Caco-2 (cell line): Measurements from ENCODE around the gene RIF1. TPM values are rescaled to one million over a fixed set of nuclear protein-coding genes. Genes with fewer than 3 reads are reported as not detected.

Experiments
- BruUV-seq: library from RNA; stranded (reverse); fragments of 400-500 nt; replicated peaks from 2 replicates; lab custom pipeline; 2021; lab: Mats Ljungman, UMichigan
- CTCF ChIA-PET: fragments of 300-600 bp; sonication (Branson Sonifier 250); formaldehyde crosslinking; loops from one replicate; lab custom pipeline; 2022; ENCODE audit warnings: antibody characterized with exemption; lab: Charles Lee
- POLR2A ChIA-PET: fragments of 300-600 bp; sonication (Branson Sonifier 250); formaldehyde crosslinking; loops from one replicate; lab custom pipeline; 2022; ENCODE audit warnings: antibody characterized with exemption; lab: Charles Lee
- DNase-seq, 2 experiments: peaks; one replicate each; pipeline versions ENCODE4 v3.0.0 to v3.0.0-alpha.2; 2020 to 2022
- H3K27me3 ChIP-seq: replicated peaks from 2 replicates; pipeline ENCODE4 v1.6.0; 2011; ENCODE audit warnings: low read length; ENCODE audit not compliant: control insufficient read depth, insufficient read depth
- H3K36me3 ChIP-seq: 2 replicates; pipeline ENCODE4 v1.5.1; 2011; ENCODE audit warnings: low read length; ENCODE audit not compliant: control insufficient read depth, insufficient read depth
- H3K4me1 ChIP-seq: fragments of 250-450 bp; sonication (Bioruptor Pico); 2 replicates; pipeline ENCODE4 v1.5.1; 2020; ENCODE audit warnings: mild to moderate bottlenecking
- H3K4me3 ChIP-seq: 2 replicates; pipeline ENCODE4 v1.5.1; 2011; ENCODE audit warnings: low read depth, mild to moderate bottlenecking, control low read depth, low read length
- H3K9me3 ChIP-seq: fragments of 250-450 bp; sonication (Bioruptor Pico); 2 replicates; pipeline ENCODE4 v1.5.1; 2020; ENCODE audit warnings: mild to moderate bottlenecking, moderate library complexity
- H3K27ac Mint-ChIP-seq: one replicate; pipeline ENCODE4 v1.8.0; 2022; ENCODE audit warnings: mixed read lengths; ENCODE audit not compliant: unreplicated experiment
- H3K27me3 Mint-ChIP-seq: one replicate; pipeline ENCODE4 v1.8.0; 2022; ENCODE audit warnings: mixed read lengths; ENCODE audit not compliant: insufficient read depth, unreplicated experiment
- H3K36me3 Mint-ChIP-seq: one replicate; pipeline ENCODE4 v1.8.0; 2022; ENCODE audit warnings: mild to moderate bottlenecking, mixed read lengths; ENCODE audit not compliant: insufficient read depth, unreplicated experiment
- H3K4me1 Mint-ChIP-seq: one replicate; pipeline ENCODE4 v1.8.0; 2022; ENCODE audit warnings: low read depth, mixed read lengths; ENCODE audit not compliant: unreplicated experiment
- H3K4me3 Mint-ChIP-seq: one replicate; pipeline ENCODE4 v1.8.0; 2022; ENCODE audit warnings: mild to moderate bottlenecking, moderate library complexity, mixed read lengths; ENCODE audit not compliant: unreplicated experiment
- H3K9me3 Mint-ChIP-seq: one replicate; pipeline ENCODE4 v1.8.0; 2022; ENCODE audit warnings: mixed read lengths; ENCODE audit not compliant: unreplicated experiment
- CTCF ChIP-seq, 2 experiments: fragments of 200-600 bp in 1 of 2; IDR thresholded peaks; 1 replicate in 1 of 2; 2 replicates in 1 of 2; pipeline versions ENCODE4 v1.5.1 to v1.8.0; 2011 to 2022; ENCODE audit warnings: antibody characterized with exemption in 1 of 2, control low read depth in 1 of 2, inconsistent platforms in 1 of 2, low read depth in 1 of 2, low read length in 1 of 2, mild to moderate bottlenecking in 1 of 2, moderate library complexity in 1 of 2; ENCODE audit not compliant: insufficient read depth in 1 of 2, severe bottlenecking in 1 of 2, unreplicated experiment in 1 of 2
- intact Hi-C: fragments of 100-400 bp; cut with micrococcal nuclease; formaldehyde crosslinking; loops from one replicate; pipeline ENCODE4 v1.10.0; 2022; ENCODE audit not compliant: unreplicated experiment
- total RNA-seq: library from RNA; stranded (reverse); gene quantifications from 2 replicates; pipeline ENCODE4 v1.2.3, GENCODE V29; 2022

RIF1 gene
- total RNA-seq, 1 experiment from 2014 or later: 63.9 TPM

GRCh38 chr2:151367571-151367970 lies 42.1 kb upstream of the RIF1 start:
- Histone ChIP-seq H3K4me1 (no peaks in the 10 kb centered on the region), H3K36me3 (no peaks in the 10 kb centered on the region), H3K27me3 (no peaks in the 10 kb centered on the region), H3K9me3 (peaks cover 7% of the 10 kb centered on the region), H3K4me3 (no peak overlapping the region)
- CTCF ChIA-PET: no interaction called here
- Mint-ChIP-seq H3K4me3 (no peak overlapping the region), H3K4me1 (no peaks in the 10 kb centered on the region), H3K27ac (no peak overlapping the region), H3K36me3 (no peaks in the 10 kb centered on the region), H3K9me3 (no peaks in the 10 kb centered on the region), H3K27me3 (no peaks in the 10 kb centered on the region)
- no TSS peak for BruUV-seq
- intact Hi-C loops: no loop called here
- no peak for DNase-seq
- POLR2A ChIA-PET: no interaction called here
- TF ChIP-seq CTCF (IDR thresholded peaks at IDR 0.05; ENCODE audit: insufficient read depth in 1 of 2, low read depth in 1 of 2, low read length in 1 of 2, severe bottlenecking in 1 of 2, unreplicated experiment in 1 of 2): no peak

DNA sequence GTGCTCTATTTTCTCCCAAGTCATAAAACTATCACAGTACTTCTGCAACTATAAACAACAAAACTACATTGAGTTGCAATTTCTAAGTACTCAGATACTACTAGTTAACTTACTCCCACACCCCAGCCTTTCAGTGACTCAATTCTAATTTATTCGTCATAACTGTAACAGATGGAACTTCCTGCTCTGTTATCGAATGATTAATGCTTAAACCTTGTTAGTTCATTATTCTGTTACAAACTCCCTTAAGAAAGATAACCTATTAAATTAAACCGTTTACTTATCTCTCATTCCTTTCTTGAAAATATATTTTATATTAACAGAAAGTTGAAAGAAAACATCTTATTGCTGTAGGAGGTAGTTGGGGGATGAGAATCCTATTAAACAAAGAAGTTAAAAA lies 35.3 kb upstream of the RIF1 start:
- intact Hi-C loops: no loop called here
- Histone ChIP-seq H3K4me3 (no peak overlapping the region), H3K27me3 (no peaks in the 10 kb centered on the region), H3K36me3 (no peaks in the 10 kb centered on the region), H3K9me3 (no peaks in the 10 kb centered on the region), H3K4me1 (no peaks in the 10 kb centered on the region)
- Mint-ChIP-seq H3K9me3 (no peaks in the 10 kb centered on the region), H3K27ac (no peak overlapping the region), H3K27me3 (peaks cover 3% of the 10 kb centered on the region), H3K4me1 (no peaks in the 10 kb centered on the region), H3K4me3 (no peak overlapping the region), H3K36me3 (no peaks in the 10 kb centered on the region)
- CTCF ChIA-PET: no interaction called here
- no peak for TF ChIP-seq CTCF (IDR thresholded peaks at IDR 0.05; ENCODE audit: insufficient read depth in 1 of 2, low read depth in 1 of 2, low read length in 1 of 2, severe bottlenecking in 1 of 2, unreplicated experiment in 1 of 2)
- DNase-seq: no peak
- BruUV-seq: no TSS peak
- POLR2A ChIA-PET: no interaction called here

DNA sequence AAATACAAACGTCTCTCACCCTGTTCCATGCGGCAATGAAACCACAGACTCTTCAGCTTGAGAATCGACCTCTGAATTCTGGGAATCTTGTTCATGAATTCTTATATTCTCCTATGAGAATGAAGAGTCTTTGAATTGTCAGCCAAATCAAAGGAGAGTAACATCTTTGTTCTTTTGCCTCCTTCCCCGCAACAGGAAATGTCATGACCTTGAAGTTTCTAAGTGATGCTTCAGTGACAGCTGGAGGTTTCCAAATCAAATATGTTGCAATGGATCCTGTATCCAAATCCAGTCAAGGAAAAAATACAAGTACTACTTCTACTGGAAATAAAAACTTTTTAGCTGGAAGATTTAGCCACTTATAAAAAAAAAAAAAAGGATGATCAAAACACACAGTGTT lies 30.5 kb upstream of the RIF1 start:
- CTCF ChIA-PET: no interaction called here
- Mint-ChIP-seq H3K27ac (no peak overlapping the region), H3K27me3 (peaks cover 2% of the 10 kb centered on the region), H3K9me3 (no peaks in the 10 kb centered on the region), H3K4me3 (no peak overlapping the region), H3K36me3 (no peaks in the 10 kb centered on the region), H3K4me1 (no peaks in the 10 kb centered on the region)
- no peak for TF ChIP-seq CTCF (IDR thresholded peaks at IDR 0.05; ENCODE audit: insufficient read depth in 1 of 2, low read depth in 1 of 2, low read length in 1 of 2, severe bottlenecking in 1 of 2, unreplicated experiment in 1 of 2)
- no peak for DNase-seq
- intact Hi-C loops: no loop called here
- Histone ChIP-seq H3K4me1 (no peaks in the 10 kb centered on the region), H3K27me3 (no peaks in the 10 kb centered on the region), H3K4me3 (no peak overlapping the region), H3K36me3 (no peaks in the 10 kb centered on the region), H3K9me3 (no peaks in the 10 kb centered on the region)
- POLR2A ChIA-PET: no interaction called here
- BruUV-seq: no TSS peak
